Pons (tissue), 1 donor: Measurements from ENCODE around the gene DKK2.
"Not testable (repeated sequence)": the region's sequence is repeated elsewhere in the genome, so short reads cannot be mapped to it uniquely, and the experiment has no call there.

ENCODE experiments used
- DNase-seq: peaks from one replicate; pipeline ENCODE4 v3.0.0-alpha.2; 2016; ENCODE audit warnings: low spot score

DKK2 gene

GRCh38 chr4:106909486-106910188 lies 126.5 kb downstream of the DKK2 start:
- DNase-seq, result no peak

GRCh38 chr4:106908049-106908448 lies 128.1 kb downstream of the DKK2 start:
- DNase-seq, result not testable (repeated sequence)

DNA sequence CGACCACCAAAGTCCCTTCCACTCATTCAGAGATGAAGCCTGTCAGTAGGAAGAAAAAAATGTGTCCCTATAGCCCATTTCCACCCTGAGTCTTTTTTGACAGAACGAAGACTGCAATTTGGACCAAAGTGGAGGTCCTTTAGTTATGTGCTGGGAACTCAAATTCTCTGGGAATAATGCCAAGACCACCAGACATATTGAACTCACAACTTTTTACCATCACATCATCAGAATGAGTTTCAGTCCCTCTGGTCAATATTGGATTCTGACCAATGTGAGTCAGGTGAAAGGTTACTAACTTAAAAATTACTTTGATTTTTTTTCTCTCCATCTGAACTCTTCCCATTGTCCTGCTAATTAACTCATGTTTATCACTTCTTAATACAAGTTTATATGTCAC lies 128.9 kb downstream of the DKK2 start:
- DNase-seq, result no peak

- DNase-seq, result no peak
Observed at GRCh38 chr4:106906728-106907127, 129.4 kb downstream of the DKK2 start.

DNA sequence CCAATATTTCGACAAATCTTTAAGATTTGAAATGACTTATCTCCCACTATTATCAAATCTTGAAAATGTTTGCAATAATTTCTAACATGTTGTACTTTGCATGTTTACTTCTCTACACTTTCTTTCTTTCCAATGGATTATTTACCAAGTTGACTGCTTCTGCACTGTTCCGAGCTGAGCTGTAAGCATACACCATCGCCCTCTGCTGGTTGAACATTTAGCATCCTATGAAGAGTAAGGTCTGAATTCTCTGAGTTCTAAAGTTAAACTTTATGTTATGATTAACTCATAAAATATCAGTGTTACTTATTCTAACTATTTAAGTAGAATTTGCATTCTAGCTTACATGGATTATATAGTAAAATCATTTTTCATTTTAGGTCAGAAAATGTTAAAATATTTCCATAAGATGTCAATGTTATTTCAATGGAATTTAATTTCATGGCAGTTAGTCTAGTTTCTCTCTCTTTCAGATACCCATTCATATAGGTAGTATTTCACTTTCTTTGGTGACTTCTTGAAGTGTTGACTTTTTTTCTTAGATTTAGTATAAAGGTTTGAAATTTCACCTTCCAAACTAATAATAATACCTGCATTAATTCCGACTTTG lies 137.4 kb downstream of the DKK2 start:
- peak; percentile 12 for DNase-seq

GRCh38 chr4:106893903-106894302 lies 142.2 kb downstream of the DKK2 start:
- peak; percentile 8 for DNase-seq

GRCh38 chr4:106893395-106893881 lies 142.7 kb downstream of the DKK2 start:
- no peak for DNase-seq

DNA sequence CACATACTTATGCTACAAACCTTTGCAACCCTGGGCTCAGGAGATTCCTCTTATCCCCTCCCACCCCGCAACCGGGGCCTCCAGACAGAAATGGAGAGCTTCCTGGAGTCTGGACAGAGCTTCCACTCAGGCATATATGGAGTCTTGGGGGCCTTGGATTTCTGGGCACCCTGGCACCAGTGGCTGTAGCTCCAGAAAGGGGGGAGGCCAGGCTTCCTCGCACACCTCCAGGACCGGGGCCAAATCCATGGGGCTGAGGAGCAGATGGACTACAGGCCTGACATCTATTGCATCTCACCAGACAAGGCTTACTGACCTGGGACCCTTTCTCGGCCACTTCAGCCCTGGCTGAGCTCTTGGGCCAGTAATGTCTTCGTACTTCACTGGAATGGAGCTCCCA lies 143.3 kb downstream of the DKK2 start:
- DNase-seq, result no peak

DNA sequence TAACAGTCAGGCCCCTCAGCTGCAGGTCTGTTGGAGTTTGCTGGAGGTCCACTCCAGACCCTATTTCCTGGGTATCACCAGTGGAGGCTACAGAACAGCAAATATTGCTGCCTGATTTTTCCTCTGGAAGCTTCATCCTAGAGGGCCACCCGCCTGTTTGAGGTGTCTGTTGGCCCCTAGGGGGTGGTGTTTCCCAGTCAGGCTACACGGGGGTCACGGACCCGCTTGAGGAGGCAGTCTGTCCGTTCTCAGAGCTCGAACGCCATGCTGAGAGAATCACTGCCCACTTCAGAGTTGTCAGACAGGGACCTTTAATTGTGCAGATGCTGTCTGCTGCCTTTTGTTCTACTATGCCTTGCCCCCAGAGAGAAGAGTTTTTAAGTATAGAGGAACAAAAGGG lies 160.8 kb downstream of the DKK2 start:
- no peak for DNase-seq
